HG03039 (cell line): ENCODE results near the gene TIMM22.
"Not testable (repeated sequence)": the region's sequence is repeated elsewhere in the genome, so short reads cannot be mapped to it uniquely, and the experiment has no call there.

Experiments
- ATAC-seq: cut with Tn5 transposase; IDR thresholded peaks from one replicate; pipeline ENCODE4 v1.9.1; 2021; ENCODE audit warnings: mild to moderate bottlenecking, moderate library complexity; ENCODE audit not compliant: unreplicated experiment

Gene TIMM22

DNA sequence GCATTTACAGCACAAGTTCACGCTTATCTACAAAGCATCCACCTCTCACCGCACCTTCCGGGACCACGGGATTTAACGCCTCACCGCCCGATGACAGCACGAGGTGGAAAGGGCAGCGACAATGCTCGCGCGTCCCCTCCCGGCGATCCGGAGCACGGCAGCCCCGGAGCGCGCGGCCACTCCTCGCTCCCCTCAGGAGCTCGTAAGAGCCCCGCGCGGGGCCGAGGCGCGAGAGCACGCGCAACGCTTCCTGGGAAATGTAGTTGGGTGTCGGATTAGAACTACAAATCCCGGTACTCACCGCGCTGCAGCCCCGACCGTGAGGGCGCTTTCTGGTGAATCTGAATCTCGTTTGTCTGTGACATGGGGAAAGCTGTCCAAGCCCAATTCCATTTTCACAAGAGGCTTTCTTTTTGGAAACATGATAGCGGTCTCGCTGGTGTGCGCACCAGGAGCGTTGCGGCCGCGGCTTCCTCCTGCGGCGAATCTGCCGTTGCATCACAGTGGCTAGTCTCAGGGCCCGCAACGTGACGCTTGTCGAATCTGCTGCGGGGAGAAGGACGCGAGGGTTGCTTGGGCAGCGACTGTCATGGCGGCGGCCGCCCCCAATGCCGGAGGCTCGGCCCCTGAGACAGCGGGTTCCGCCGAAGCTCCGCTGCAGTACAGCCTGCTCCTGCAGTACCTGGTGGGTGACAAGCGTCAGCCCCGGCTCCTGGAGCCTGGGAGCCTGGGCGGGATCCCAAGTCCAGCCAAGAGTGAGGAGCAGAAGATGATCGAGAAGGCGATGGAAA is at the start of gene TIMM22:
TIMM22 (plus strand) TSS at position 576 of the 791 bp plus-strand sequence; CDS start at position 590, 14 bp downstream.
- ATAC-seq, result peak; percentile 76

- no peak for ATAC-seq
Measured at GRCh38 chr17:948284-948852, 48.6 kb upstream of the TIMM22 start.

DNA sequence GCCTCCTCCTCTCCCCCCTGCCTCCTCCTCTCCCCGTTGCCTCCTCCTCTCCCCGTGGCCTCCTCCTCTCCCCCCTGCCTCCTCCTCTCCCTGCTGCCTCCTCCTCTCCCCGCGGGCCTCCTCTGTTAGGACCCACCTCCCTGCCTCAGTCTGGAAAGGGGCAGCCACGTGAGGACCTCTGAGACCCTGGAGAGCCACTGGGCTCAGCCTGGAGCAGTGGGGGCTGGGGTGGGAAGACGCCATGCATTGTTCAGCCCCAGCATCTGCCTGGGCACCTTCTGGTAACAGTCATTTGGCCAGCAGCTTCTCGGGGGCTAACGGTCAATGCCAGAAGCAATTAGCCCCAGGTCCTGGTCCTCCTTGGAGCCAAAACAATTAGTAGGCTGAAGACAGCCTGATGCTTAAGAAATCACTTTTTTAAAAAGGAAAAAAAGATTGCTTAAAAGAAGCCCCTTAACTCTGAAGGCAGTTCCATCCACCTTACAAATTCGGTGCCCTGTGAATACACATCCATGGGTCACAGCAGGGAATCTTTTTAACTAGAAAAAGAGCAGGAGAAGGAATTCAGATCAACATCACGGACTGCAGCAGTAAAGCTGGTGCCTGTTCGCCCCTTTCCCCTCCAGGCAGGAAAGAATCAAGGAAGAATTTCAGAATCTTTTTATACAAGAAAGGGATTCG is 47.2 kb upstream of the TIMM22 start:
- ATAC-seq, result no peak

GRCh38 chr17:951325-952132 is 45.4 kb upstream of the TIMM22 start:
- no peak for ATAC-seq

DNA sequence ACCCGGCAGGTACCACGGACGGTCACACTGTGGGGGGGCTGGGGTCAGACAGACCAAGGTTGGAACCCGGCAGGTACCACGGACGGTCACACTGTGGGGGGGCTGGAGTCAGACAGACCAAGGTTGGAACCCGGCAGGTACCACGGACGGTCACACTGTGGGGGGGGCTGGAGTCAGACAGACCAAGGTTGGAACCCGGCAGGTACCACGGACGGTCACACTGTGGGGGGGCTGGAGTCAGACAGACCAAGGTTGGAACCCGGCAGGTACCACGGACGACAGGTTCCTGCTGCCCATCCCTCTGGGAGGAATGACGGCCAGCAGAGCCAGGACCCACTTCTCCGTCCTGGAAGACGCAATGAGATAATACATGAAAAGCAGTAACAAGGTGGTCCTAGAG is 44.3 kb upstream of the TIMM22 start:
- not testable (repeated sequence) for ATAC-seq

GRCh38 chr17:953767-954166 is 43.2 kb upstream of the TIMM22 start:
- no peak for ATAC-seq

- no peak for ATAC-seq
Measured at GRCh38 chr17:954431-955164, 42.3 kb upstream of the TIMM22 start.

DNA sequence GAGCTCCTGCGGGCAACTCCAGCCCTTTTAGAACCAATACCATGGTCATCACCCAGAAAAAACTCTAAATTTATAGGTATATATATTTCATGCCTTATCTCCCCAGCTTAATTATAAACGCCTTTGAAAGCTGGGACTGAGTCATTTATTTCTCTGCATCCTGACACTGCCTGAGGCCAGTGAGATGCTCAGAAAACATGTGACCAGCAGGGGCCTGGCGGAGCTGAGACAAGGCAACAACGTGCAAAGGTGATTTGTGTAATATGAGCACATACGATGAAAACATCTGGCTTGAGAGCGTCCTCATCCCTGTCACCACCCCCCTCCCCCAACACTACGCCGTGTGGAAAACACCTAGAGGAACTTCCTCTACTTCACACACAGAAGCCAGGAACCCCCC is 40.0 kb upstream of the TIMM22 start:
- no peak for ATAC-seq

DNA sequence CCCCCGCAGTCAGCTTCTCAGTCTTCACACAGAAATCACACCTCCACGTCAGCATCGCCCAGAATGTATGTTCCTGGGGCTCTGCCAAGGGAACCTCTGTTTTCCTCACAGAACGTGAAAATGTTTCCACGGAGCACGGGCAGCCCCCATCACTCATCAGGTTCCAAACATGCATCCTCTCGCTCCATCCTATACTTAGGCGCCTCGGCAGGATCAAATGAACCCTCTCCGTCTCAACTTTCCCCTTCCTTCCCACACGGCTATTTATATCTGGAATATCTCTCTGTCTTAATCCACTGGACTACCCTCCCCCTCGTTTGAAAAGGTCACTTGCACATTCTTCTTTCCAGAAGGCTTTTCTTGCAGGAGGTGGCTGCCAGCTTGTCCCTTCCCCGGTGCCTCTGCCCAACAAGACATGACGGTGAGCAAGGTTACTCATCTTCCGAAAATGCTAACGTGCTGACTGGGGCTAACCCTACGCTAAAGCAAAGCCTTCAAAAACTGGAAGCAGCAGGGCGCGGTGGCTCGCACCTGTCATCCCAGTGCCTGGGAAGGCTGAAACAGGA is 39.0 kb upstream of the TIMM22 start:
- no peak for ATAC-seq

DNA sequence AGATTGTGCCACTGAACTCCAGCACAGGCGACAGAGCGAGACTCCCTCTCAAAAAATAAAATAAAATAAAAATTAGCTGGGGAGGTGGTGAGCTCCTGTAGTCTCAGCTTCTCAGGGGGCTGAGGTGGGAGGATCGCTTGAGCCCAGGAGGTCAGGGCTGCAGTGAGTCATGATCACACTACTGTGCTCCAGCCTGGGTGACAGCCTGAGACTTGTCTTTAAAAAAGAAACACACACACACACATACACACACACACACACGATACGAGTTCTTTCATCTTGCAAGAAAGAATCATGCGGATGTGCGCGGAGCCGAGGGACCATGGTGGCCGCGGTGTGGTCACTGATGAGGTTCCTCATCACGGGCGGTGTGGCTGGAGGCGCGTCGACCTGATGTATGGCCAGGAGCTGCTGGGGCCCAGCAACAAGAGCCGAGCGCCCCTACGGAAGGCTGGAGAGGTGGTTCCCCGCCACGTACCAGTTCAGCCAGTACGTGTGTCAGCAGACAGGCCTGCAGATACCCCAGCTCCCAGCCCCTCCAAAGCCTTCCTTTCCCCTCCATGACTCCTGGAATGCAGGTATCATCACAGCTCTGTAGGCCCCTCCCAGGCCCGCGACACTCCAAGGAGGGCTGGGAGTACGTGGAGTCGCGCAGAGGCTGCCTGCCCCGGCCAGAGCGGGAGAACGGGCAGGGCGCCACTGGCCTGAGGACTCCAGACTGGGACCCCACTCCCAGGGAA is 38.0 kb upstream of the TIMM22 start:
- no peak for ATAC-seq

GRCh38 chr17:962166-962565 is 34.8 kb upstream of the TIMM22 start:
- no peak for ATAC-seq

DNA sequence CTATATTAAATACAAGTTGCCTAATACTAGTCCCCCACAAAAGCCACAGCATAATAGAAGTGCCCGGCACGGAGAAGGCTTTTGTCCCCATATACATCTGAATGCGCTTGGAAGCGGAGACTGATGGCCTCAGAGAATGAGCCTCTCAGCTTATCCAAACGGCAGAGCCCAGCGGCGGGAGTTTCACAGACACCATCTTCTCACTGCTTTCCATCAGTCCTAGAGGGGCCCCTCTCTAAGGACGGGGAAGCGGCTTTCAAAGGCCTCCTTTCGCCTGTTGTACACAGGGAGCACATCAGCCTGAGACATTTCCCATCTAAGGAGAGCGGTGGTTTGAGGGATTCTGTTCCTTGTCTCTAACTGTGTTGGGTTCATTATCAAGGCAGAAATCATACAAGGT is 34.3 kb upstream of the TIMM22 start:
- ATAC-seq, result no peak

DNA sequence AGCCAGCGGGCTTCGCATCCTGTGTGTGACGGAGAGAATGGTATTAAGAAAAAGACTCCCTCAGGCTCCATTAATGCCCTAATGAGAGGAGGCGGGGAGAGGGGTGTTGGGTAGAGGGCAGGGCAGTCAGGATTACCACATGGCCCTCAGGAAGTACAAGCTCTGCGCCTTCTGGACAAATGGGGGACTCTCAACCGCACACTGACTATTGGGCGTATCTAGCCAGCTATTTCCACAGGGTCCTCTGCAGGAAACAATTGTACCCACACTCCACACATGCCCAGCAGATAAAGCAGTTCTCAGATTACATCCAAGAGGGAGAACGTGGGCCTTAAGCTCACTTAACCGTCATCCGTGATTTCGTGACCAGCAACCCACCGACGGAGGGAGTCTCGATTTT is 32.1 kb upstream of the TIMM22 start:
- no peak for ATAC-seq

DNA sequence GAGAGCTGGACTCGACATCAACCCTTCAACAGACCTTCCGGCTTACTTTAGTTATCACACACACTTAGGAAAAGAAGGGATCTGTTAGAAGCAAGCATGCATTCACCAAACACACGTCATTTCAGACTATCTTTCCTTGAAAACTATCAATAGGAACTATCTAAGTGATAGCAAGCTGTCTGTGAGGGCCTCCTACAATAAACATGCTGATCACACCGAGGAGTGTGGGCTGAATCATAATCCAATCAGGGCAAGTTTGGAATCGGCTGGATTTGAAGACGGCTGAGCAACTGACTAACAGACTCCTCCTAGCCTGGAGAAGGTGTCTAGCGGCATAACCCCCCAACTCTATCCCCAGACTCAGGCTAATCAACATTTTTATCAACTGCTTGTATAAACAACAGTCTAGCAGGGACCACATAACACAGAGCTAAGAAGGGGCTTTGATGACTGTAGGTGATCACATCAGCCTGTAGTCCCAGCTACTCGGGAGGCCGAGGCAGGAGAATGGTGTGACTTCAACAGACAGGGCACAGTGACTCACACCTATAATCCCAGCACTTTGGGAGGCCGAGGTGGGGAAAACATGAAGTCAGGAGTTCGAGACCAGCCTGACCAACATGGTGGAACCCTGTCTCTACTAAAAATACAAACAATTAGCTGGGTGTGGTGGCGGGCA is 31.5 kb upstream of the TIMM22 start:
- no peak for ATAC-seq

- no peak for ATAC-seq
Measured at GRCh38 chr17:967122-967521, 29.8 kb upstream of the TIMM22 start.

DNA sequence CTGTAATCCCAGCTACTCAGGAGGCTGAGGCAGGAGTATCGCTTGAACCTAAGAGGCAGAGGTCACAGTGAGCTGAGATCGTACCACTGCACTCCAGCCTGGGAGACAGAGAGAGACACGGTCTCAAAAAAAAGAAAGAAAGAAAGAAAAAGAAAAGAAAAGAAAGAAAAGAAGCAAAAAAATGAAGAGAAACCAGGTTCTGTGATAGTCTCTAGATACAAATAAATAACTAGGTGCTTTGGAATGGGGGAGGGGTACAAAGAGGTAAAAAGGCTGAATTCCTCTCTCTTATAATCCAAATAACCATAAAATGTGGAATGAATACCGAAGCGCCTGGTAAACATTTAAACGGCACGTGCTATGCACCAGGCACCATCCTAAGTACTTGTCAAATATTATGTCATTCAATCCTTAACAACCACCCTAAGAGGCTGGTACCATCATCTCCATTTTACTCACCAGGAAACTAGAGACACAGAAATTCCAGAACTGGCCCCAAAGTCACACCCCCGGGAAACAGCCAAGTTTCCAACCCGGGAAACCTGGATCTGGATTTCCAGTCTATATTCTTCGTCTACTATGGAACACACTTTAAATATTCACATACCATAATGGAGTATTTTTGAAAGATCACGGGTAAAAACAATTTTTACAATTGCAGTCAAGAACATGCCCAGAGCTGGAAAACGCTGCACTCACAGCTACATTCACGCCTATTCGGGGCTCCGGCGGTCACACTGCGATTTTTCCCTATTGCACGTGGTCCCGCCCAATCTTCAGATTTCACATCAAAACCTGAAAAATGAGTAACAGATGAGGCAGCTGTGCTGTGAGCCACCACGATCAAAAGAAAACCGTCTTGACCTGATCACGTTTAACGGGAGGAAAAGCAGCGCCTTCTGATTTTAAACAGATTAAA is 27.9 kb upstream of the TIMM22 start:
- no peak for ATAC-seq

DNA sequence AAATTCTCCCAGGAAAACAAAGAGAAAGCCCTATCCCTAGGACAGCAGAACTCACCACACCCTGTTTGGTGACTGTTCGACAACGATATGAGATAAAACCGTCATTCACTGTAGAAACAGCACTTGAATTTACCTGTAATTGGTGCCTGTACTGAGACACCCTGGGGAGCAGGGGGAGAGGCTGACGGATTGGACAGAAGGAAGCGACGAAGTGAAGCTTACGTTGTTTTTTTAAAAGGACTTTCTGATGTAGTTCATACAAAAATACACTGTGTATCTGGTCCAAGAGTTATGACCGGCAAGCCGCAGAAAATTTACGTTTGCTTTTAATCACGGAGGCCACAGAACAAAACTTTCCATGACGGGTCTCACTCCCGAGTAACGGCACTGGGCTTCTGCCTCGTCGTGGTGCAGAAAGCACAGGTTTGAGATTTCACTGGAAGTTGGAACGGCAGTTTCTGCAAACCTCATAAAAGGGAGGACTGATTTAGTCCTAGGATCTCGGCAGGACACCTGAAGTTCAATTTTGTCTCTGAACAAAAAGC is 27.0 kb upstream of the TIMM22 start:
- no peak for ATAC-seq

- ATAC-seq, result no peak
Measured at GRCh38 chr17:970364-970763, 26.6 kb upstream of the TIMM22 start.
